B cell (primary cell): ENCODE data around the gene CRYBA1. TPM values are rescaled to one million over a fixed set of nuclear protein-coding genes. Genes with fewer than 3 reads are reported as not detected.

Source experiments
- ATAC-seq: fragments of 200-7000 bp; cut with Tn5 transposase; one replicate; pipeline ENCODE4 v1.10.0; 2021; ENCODE audit warnings: low read depth, mild to moderate bottlenecking, moderate number of reproducible peaks, moderate library complexity
- CTCF ChIA-PET: fragments of 350-600 bp; sonication (Branson Sonifier 250); formaldehyde crosslinking; loops from one replicate; lab custom pipeline; 2021; ENCODE audit warnings: antibody characterized with exemption, inconsistent platforms; lab: Charles Lee
- POLR2A ChIA-PET: fragments of 350-600 bp; sonication (Branson Sonifier 250); formaldehyde crosslinking; loops from one replicate; lab custom pipeline; 2021; ENCODE audit warnings: antibody characterized with exemption; lab: Charles Lee
- DNase-seq: peaks from one replicate; pipeline ENCODE4 v3.0.0; 2013
- H2AFZ ChIP-seq: 2 replicates; pipeline ENCODE4 v1.6.1; 2012; ENCODE audit warnings: mild to moderate bottlenecking, low read depth, low read length; ENCODE audit not compliant: insufficient read depth, poor library complexity, severe bottlenecking
- H3K27ac ChIP-seq, 2 donors: 1 replicate in 1 of 2; 2 replicates in 1 of 2; pipeline ENCODE4 v1.5.1; 2012 to 2013; ENCODE audit warnings: low read length in 2 of 2, mild to moderate bottlenecking in 2 of 2, moderate library complexity in 1 of 2
- H3K27me3 ChIP-seq, 4 experiments: fragments of 200-600 bp in 1 of 4; sonication (generic) in 1 of 4; replicated peaks in 1 of 4; 1 replicate in 2 of 4; 2 replicates in 2 of 4; pipeline versions ENCODE4 v1.6.1 to v1.7.0; 2013 to 2016; ENCODE audit warnings: low read length in 3 of 4, mild to moderate bottlenecking in 2 of 4, mixed read lengths in 1 of 4, moderate library complexity in 1 of 4; ENCODE audit not compliant: insufficient read depth in 4 of 4, control insufficient read depth in 3 of 4; ENCODE audit errors: control extremely low read depth in 1 of 4
- H3K36me3 ChIP-seq, 2 experiments: replicated peaks in 1 of 2; 1 replicate in 1 of 2; 2 replicates in 1 of 2; pipeline versions ENCODE4 v1.6.1 to v1.7.1; 2013; ENCODE audit warnings: low read length in 1 of 2; ENCODE audit not compliant: insufficient read depth in 2 of 2, control insufficient read depth in 1 of 2; ENCODE audit errors: control extremely low read depth in 1 of 2, extremely low read depth in 1 of 2
- H3K4me1 ChIP-seq, 2 donors: fragments of 200-600 bp in 1 of 2; sonication (generic) in 1 of 2; 1 replicate in 1 of 2; 2 replicates in 1 of 2; pipeline versions ENCODE4 v1.5.1 to v1.6.1; 2013 to 2017; ENCODE audit warnings: low read length in 2 of 2; ENCODE audit not compliant: control insufficient read depth in 2 of 2, insufficient read depth in 2 of 2
- H3K4me2 ChIP-seq: replicated peaks from 2 replicates; pipeline ENCODE3; 2012; ENCODE audit warnings: mild to moderate bottlenecking, low read depth, low read length; ENCODE audit not compliant: poor library complexity, severe bottlenecking
- H3K4me3 ChIP-seq, 5 experiments: fragments of 200-600 bp in 1 of 5; sonication (generic) in 1 of 5; 1 replicate in 3 of 5; 2 replicates in 2 of 5; pipeline versions ENCODE4 v1.5.1 to v1.7.0; 2011 to 2016; ENCODE audit warnings: low read length in 4 of 5, mild to moderate bottlenecking in 4 of 5, low read depth in 2 of 5, control low read depth in 1 of 5, moderate library complexity in 1 of 5; ENCODE audit not compliant: insufficient read depth in 1 of 5; ENCODE audit errors: control extremely low read depth in 1 of 5, extremely low read depth in 1 of 5
- H3K79me2 ChIP-seq: fragments of 200-600 bp; sonication (generic); one replicate; pipeline ENCODE4 v1.6.0; 2016; ENCODE audit warnings: low read length; ENCODE audit not compliant: control insufficient read depth, insufficient read depth
- H3K9ac ChIP-seq: fragments of 200-600 bp; sonication (generic); 2 replicates; pipeline ENCODE4 v1.6.1; 2017; ENCODE audit warnings: mild to moderate bottlenecking, low read length, moderate library complexity
- H3K9me3 ChIP-seq, 3 donors: one replicate each; pipeline versions ENCODE4 v1.6.1 to v1.7.1; 2013; ENCODE audit warnings: low read length in 2 of 3; ENCODE audit not compliant: control insufficient read depth in 2 of 3, insufficient read depth in 1 of 3; ENCODE audit errors: control extremely low read depth in 1 of 3
- H4K20me1 ChIP-seq: 2 replicates; pipeline ENCODE4 v1.6.0; 2012; ENCODE audit warnings: mild to moderate bottlenecking, low read length; ENCODE audit not compliant: insufficient read depth, control insufficient read depth, poor library complexity, severe bottlenecking
- H3K27ac Mint-ChIP-seq: one replicate; pipeline ENCODE4 v1.8.0; 2021; ENCODE audit warnings: mixed read lengths
- H3K27me3 Mint-ChIP-seq: one replicate; pipeline ENCODE4 v1.8.0; 2021; ENCODE audit warnings: mixed read lengths
- H3K4me1 Mint-ChIP-seq: one replicate; pipeline ENCODE4 v1.8.0; 2021; ENCODE audit warnings: mixed read lengths
- H3K4me3 Mint-ChIP-seq: one replicate; pipeline ENCODE4 v1.8.0; 2021; ENCODE audit warnings: mixed read lengths
- H3K9me3 Mint-ChIP-seq: one replicate; pipeline ENCODE4 v1.8.0; 2022; ENCODE audit warnings: mixed read lengths; ENCODE audit not compliant: insufficient read depth
- EZH2 ChIP-seq: IDR thresholded peaks from 2 replicates; pipeline ENCODE4 v1.6.1; 2012; ENCODE audit warnings: borderline replicate concordance, low read depth, mild to moderate bottlenecking, moderate library complexity, low read length; ENCODE audit not compliant: insufficient read depth, poor library complexity, severe bottlenecking
- WGBS: methylation state at CpG from one replicate; pipeline ENCODE4 v1.1.5; 2013; ENCODE audit warnings: missing lambda C conversion rate; ENCODE audit not compliant: insufficient coverage; 5-methylcytosine and 5-hydroxymethylcytosine counted together
- intact Hi-C: fragments of 100-400 bp; cut with micrococcal nuclease; formaldehyde crosslinking; loops from one replicate; pipeline ENCODE4 v1.10.0; 2022
- polyA plus RNA-seq: library from polyadenylated mRNA; depleted of rRNA; stranded (reverse); fragments of >200 nt; gene quantifications from 2 replicates; pipeline ENCODE4 v1.2.3, GENCODE V29; 2012
- total RNA-seq, 2 donors: library from RNA; stranded (reverse); fragments of 120-200 nt in 1 of 2; gene quantifications; 1 replicate in 1 of 2; 2 replicates in 1 of 2; pipeline versions ENCODE4 v1.2.3 to v1.2.4, GENCODE V29; 2013 to 2022
- TF ChIP-seq, protein P1 (sequence below): fragments of 200-600 bp; IDR thresholded peaks from one replicate; pipeline ENCODE4 v1.8.0; 2022; ENCODE audit warnings: antibody characterized with exemption, mild to moderate bottlenecking

CRYBA1 gene
- total and polyA plus RNA-seq, 2 donors (not counting 1 experiment from before 2014, with no cell fraction given), result not detected

GRCh38 chr17:29235904-29236303 lies 10.8 kb upstream of the CRYBA1 start:
- Histone ChIP-seq H3K4me1 (peaks cover 0 to 3% of the 10 kb centered on the region in 2 donors), H3K27ac (no peak overlapping the region), H3K9me3 (no peaks in the 10 kb centered on the region), H3K36me3 (no peaks in the 10 kb centered on the region), H2AFZ (no peak overlapping the region), H3K4me3 (no peak overlapping the region), H3K27me3 (no peaks in the 10 kb centered on the region), H3K9ac (no peak overlapping the region), H3K79me2 (no peaks in the 10 kb centered on the region), H4K20me1 (no peaks in the 10 kb centered on the region), H3K4me2 (no peak overlapping the region)
- no peak for DNase-seq
- WGBS, result no CpG with 5 or more reads among the region's 3 CpGs
- H3K9me3 Mint-ChIP-seq, result no peaks in the 10 kb centered on the region
- H3K27me3 Mint-ChIP-seq, result peaks cover 4% of the 10 kb centered on the region
- no peak for ATAC-seq
- POLR2A ChIA-PET, result no interaction called here
- peaks cover 2% of the 10 kb centered on the region for H3K4me1 Mint-ChIP-seq
- no peak overlapping the region for H3K4me3 Mint-ChIP-seq
- no peak overlapping the region for H3K27ac Mint-ChIP-seq
- no peak for TF ChIP-seq EZH2
- TF ChIP-seq, protein P1, sequence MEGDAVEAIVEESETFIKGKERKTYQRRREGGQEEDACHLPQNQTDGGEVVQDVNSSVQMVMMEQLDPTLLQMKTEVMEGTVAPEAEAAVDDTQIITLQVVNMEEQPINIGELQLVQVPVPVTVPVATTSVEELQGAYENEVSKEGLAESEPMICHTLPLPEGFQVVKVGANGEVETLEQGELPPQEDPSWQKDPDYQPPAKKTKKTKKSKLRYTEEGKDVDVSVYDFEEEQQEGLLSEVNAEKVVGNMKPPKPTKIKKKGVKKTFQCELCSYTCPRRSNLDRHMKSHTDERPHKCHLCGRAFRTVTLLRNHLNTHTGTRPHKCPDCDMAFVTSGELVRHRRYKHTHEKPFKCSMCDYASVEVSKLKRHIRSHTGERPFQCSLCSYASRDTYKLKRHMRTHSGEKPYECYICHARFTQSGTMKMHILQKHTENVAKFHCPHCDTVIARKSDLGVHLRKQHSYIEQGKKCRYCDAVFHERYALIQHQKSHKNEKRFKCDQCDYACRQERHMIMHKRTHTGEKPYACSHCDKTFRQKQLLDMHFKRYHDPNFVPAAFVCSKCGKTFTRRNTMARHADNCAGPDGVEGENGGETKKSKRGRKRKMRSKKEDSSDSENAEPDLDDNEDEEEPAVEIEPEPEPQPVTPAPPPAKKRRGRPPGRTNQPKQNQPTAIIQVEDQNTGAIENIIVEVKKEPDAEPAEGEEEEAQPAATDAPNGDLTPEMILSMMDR, result no peak
- intact Hi-C loops, result no loop called here
- CTCF ChIA-PET, result interaction anchor here (1.0 kb wide), 1 partner anchor 17 kb away, joined by 3 read pairs; no protein-coding TSS in a partner anchor

- H3K79me2 ChIP-seq, result no peaks in the 10 kb centered on the region
- no peak overlapping the region for H3K27ac ChIP-seq
- no peaks in the 10 kb centered on the region for H4K20me1 ChIP-seq
- H3K27me3 Mint-ChIP-seq, result no peaks in the 10 kb centered on the region
- no peaks in the 10 kb centered on the region for H3K27me3 ChIP-seq
- H3K27ac Mint-ChIP-seq, result no peak overlapping the region
- ChIA-PET CTCF (interaction anchor here (1.7 kb wide), 1 partner anchor 17 kb away, joined by 5 read pairs; no protein-coding TSS in a partner anchor), POLR2A (no interaction called here)
- peaks cover 0 to 3% of the 10 kb centered on the region in 2 donors for H3K4me1 ChIP-seq
- no peaks in the 10 kb centered on the region for H3K9me3 Mint-ChIP-seq
- TF ChIP-seq, protein P1, result no peak
- TF ChIP-seq EZH2, result no peak
- H3K4me2 ChIP-seq, result no peak overlapping the region
- H3K9ac ChIP-seq, result no peak overlapping the region
- DNase-seq, result no peak
- H3K4me1 Mint-ChIP-seq, result peaks cover 2% of the 10 kb centered on the region
- no peaks in the 10 kb centered on the region for H3K36me3 ChIP-seq
- H2AFZ ChIP-seq, result no peak overlapping the region
- H3K4me3 ChIP-seq, result no peak overlapping the region
- H3K9me3 ChIP-seq, result no peaks in the 10 kb centered on the region
- ATAC-seq, result no peak
- 89% methylated on average over 3 of the region's 3 CpGs for WGBS
- H3K4me3 Mint-ChIP-seq, result no peak overlapping the region
- intact Hi-C loops, result no loop called here
These were observed 9.1 kb upstream of the CRYBA1 start for GRCh38 chr17:29237476-29238132.
